Dendritic cell treated with granulocyte-macrophage colony-stimulating factor and Interleukin-4, amounts not matched to agents 40 ng/mL and 50 ng/mL, for 4 days (primary cell): ENCODE measurements around the gene MGAT4A.

Source experiments
- H3K27ac Mint-ChIP-seq: one replicate; pipeline ENCODE4 v1.8.0; 2022; ENCODE audit warnings: mild to moderate bottlenecking, mixed read lengths
- H3K27me3 Mint-ChIP-seq: one replicate; pipeline ENCODE4 v1.8.0; 2022; ENCODE audit warnings: mild to moderate bottlenecking, mixed read lengths
- H3K36me3 Mint-ChIP-seq: one replicate; pipeline ENCODE4 v1.8.0; 2022; ENCODE audit warnings: low read depth, mixed read lengths
- H3K4me1 Mint-ChIP-seq: one replicate; pipeline ENCODE4 v1.8.0; 2022; ENCODE audit warnings: low read depth, mixed read lengths
- H3K4me3 Mint-ChIP-seq: one replicate; pipeline ENCODE4 v1.8.0; 2022; ENCODE audit warnings: mild to moderate bottlenecking, moderate library complexity, mixed read lengths
- H3K9me3 Mint-ChIP-seq: one replicate; pipeline ENCODE4 v1.8.0; 2022; ENCODE audit warnings: mixed read lengths
- intact Hi-C: fragments of 100-400 bp; cut with micrococcal nuclease; formaldehyde crosslinking; loops from one replicate; pipeline ENCODE4 v1.15.0; 2022

MGAT4A gene

DNA sequence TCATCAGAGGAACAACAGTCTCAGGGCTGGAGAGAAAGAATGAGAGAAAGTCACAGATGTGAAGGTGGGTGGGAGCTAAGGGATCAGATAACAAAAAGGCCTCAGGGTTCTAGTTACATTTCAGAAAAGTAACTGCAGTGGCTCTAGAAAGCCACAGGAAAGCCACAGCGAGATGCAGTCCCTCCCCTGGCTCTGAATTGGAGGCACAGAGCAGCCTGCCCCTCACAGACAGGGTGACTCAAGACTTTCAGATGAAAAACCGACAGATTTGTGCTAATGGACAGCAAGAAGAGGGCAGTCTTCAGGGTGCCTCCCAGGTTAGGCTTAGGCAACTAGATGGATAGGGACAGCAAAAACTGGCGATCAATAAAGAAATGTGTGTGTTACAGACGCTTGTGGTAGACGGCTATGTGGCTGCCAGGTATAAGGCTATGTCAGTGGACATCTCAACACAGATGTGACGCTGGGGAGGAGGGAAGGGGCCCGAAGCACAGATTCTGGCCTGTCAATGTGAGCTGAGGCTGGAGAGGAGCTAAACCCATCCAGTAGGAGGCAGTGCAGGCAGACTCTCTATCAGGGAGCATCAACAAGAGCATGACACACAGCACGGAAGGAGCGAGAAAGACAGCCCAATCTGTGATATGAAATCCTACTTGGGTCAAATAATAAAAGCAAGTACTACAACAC is 96.4 kb downstream of the MGAT4A start:
- Mint-ChIP-seq H3K9me3 (no peaks in the 10 kb centered on the region), H3K36me3 (peaks cover 95% of the 10 kb centered on the region), H3K4me3 (no peak overlapping the region), H3K27me3 (no peaks in the 10 kb centered on the region), H3K27ac (no peak overlapping the region), H3K4me1 (no peaks in the 10 kb centered on the region)
- intact Hi-C loops = no loop called here

GRCh38 chr2:98632351-98632750 is 98.6 kb downstream of the MGAT4A start:
- Mint-ChIP-seq H3K4me1 (no peaks in the 10 kb centered on the region), H3K4me3 (no peak overlapping the region), H3K9me3 (no peaks in the 10 kb centered on the region), H3K36me3 (peaks cover 91% of the 10 kb centered on the region), H3K27ac (no peak overlapping the region), H3K27me3 (no peaks in the 10 kb centered on the region)
- intact Hi-C loops = no loop called here

DNA sequence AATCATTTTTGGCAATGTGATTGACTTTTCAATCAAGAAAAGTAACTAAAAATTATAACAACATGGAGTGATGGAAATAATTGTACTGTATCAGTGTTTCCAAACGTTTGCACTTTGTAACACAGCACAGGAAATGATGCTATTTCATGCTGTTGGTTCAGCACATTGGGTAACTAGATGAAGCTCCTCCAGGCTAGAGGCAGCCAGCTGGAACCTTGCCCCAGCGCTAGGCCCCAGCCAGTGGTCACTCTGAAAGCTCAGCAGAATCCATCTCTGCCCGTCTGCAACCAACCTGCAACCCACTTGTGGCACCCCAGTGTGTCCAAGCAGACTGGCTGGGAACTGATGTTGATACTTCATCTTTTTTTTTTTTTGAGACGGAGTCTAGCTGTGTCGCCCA is 107.3 kb downstream of the MGAT4A start:
- H3K4me1 Mint-ChIP-seq = no peaks in the 10 kb centered on the region
- H3K27me3 Mint-ChIP-seq = no peaks in the 10 kb centered on the region
- intact Hi-C loops = no loop called here
- no peaks in the 10 kb centered on the region for H3K9me3 Mint-ChIP-seq
- H3K27ac Mint-ChIP-seq = no peak overlapping the region
- peaks cover 93% of the 10 kb centered on the region for H3K36me3 Mint-ChIP-seq
- no peak overlapping the region for H3K4me3 Mint-ChIP-seq

GRCh38 chr2:98617149-98617548 is 113.8 kb downstream of the MGAT4A start:
- H3K27ac Mint-ChIP-seq = no peak overlapping the region
- H3K4me3 Mint-ChIP-seq = no peak overlapping the region
- H3K27me3 Mint-ChIP-seq = no peaks in the 10 kb centered on the region
- no peaks in the 10 kb centered on the region for H3K9me3 Mint-ChIP-seq
- intact Hi-C loops = no loop called here
- H3K4me1 Mint-ChIP-seq = peaks cover 20% of the 10 kb centered on the region
- H3K36me3 Mint-ChIP-seq = peaks cover 86% of the 10 kb centered on the region

- Mint-ChIP-seq H3K27ac (no peak overlapping the region), H3K4me1 (peaks cover 27% of the 10 kb centered on the region), H3K9me3 (no peaks in the 10 kb centered on the region), H3K27me3 (no peaks in the 10 kb centered on the region), H3K4me3 (no peak overlapping the region), H3K36me3 (peaks cover 86% of the 10 kb centered on the region)
- intact Hi-C loops = no loop called here
These were observed 115.5 kb downstream of the MGAT4A start for GRCh38 chr2:98615481-98615880.

DNA sequence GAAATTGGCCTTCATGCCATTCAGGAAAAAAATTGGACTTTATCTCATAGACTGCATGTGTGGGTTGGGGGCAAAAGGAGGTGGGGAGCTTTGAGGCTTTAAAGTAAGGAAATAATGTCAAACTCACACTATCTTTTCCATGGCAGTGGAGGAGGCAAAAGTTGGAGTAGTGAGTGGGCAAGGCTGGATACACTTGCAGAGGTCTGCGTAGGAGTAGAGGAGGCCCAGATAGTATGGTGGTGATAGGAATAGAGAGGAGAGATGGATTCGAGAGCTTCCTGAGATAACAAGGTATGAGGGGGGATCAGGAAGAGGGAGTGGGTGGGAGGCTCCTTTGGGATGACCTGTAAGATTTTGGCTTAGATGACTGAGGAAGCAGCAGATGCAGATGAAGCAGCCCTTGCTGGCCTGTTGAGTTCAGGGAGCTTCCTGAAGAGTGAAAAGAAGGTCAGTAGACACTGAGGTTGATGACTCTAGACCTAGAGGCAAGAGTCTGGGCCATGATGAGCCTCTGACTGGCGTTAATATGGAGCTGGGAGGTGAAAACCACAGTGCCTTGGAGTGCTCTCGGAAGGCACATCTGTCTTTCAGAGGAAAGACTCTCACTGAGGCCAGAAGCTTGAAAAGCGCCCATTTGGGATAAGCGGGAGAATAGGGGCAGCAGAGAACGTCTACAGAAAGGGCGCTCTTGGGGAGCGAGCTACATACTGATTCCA is 116.8 kb downstream of the MGAT4A start:
- Mint-ChIP-seq H3K4me3 (no peak overlapping the region), H3K4me1 (peaks cover 40% of the 10 kb centered on the region)

GRCh38 chr2:98608962-98609604 is 121.8 kb downstream of the MGAT4A start:
- Mint-ChIP-seq H3K4me3 (peak overlapping the region; percentile 93), H3K4me1 (peaks cover 58% of the 10 kb centered on the region), H3K27ac (peak overlapping the region; percentile 99), H3K36me3 (peaks cover 70% of the 10 kb centered on the region), H3K9me3 (no peaks in the 10 kb centered on the region), H3K27me3 (no peaks in the 10 kb centered on the region)
- intact Hi-C loops = loop anchor here (5.0 kb wide), 2 partner anchors 573 to 947 kb away; partner anchors contain the start of genes ACTR1B, MITD1 and MRPL30

More for the DNA sequence above, 116.8 kb downstream of the MGAT4A start:
- H3K9me3 Mint-ChIP-seq = no peaks in the 10 kb centered on the region
- H3K36me3 Mint-ChIP-seq = peaks cover 88% of the 10 kb centered on the region
- intact Hi-C loops = no loop called here
- no peaks in the 10 kb centered on the region for H3K27me3 Mint-ChIP-seq
- H3K27ac Mint-ChIP-seq = peak overlapping the region; percentile 28

DNA sequence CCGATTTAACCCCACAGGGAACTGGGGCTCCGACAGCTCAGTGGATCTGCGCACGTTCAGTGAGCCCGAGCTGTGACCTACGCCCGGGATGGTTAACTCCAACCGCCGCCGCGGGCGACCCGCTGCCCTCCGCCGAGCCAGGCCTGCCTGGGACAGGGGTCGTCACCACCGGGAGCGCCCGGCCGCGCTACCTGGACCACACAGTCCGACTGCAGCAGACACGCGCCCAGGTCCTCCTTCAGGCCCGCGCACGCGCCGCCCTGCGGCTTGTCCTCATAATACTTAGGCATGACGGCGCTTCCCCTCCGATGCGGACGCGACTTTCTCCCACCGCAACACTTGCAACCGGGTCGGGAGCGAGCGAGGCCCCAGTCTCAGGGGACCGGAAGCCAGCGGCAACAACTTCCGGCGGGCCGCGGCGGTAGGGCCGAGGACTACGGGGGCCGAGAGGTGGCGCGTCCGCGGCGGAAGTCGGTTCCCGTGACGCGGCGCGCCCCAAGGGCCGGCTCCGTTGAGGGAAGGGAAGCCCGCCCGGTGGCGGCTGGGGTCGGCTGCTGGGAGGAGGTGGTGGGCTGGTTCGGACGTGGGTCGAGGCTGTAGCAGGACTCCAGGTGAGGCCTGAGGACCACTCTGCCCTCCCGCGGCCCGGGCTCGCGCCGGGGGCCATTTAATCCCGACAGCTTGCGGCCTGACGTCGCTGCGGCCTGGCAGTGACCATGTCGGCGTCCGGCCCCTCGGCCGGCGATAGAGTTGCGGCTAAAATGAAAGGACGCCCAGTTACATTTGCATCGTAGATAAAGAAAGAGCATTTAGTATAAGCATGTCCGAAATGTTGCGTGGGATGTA is 122.6 kb downstream of the MGAT4A start, which contains the start of the genes COA5 and UNC50:
Gene COA5, minus strand, starts transcription at position 397 of the 846 bp plus-strand sequence. Its CDS starts 107 bp downstream, at position 290.
Gene UNC50, plus strand, starts transcription at position 474 of the 846 bp plus-strand sequence. CDS start 1,171 bp downstream, outside the sequence.
- H3K9me3 Mint-ChIP-seq = no peaks in the 10 kb centered on the region
- peaks cover 70% of the 10 kb centered on the region for H3K36me3 Mint-ChIP-seq
- peak within 1 kb of the TSS; percentile 99 for H3K27ac Mint-ChIP-seq
- H3K4me3 Mint-ChIP-seq = peak within 1 kb of the TSS; percentile 93
- intact Hi-C loops = loop anchor here (5.0 kb wide), 2 partner anchors 574 to 946 kb away; partner anchors contain the start of genes ACTR1B, MITD1 and MRPL30
- peaks cover 51% of the 10 kb centered on the region for H3K4me1 Mint-ChIP-seq
- H3K27me3 Mint-ChIP-seq = no peaks in the 10 kb centered on the region

- no peaks in the 10 kb centered on the region for H3K9me3 Mint-ChIP-seq
- peaks cover 49% of the 10 kb centered on the region for H3K4me1 Mint-ChIP-seq
- H3K4me3 Mint-ChIP-seq = peak overlapping the region; percentile 93
- intact Hi-C loops = loop anchor here (5.0 kb wide), 2 partner anchors 575 to 945 kb away; partner anchors contain the start of genes ACTR1B, MITD1 and MRPL30
- peaks cover 70% of the 10 kb centered on the region for H3K36me3 Mint-ChIP-seq
- H3K27ac Mint-ChIP-seq = peak overlapping the region; percentile 99
- H3K27me3 Mint-ChIP-seq = no peaks in the 10 kb centered on the region
These were observed 123.2 kb downstream of the MGAT4A start for GRCh38 chr2:98607741-98608115.

GRCh38 chr2:98607104-98607503 is 123.8 kb downstream of the MGAT4A start:
- intact Hi-C loops = loop anchor here (5.0 kb wide), 2 partner anchors 575 to 945 kb away; partner anchors contain the start of genes ACTR1B, MITD1 and MRPL30
- Mint-ChIP-seq H3K27me3 (no peaks in the 10 kb centered on the region), H3K4me1 (peaks cover 49% of the 10 kb centered on the region), H3K36me3 (peaks cover 70% of the 10 kb centered on the region), H3K27ac (peak overlapping the region; percentile 99), H3K9me3 (no peaks in the 10 kb centered on the region), H3K4me3 (peak overlapping the region; percentile 93)

GRCh38 chr2:98606431-98606830 is 124.5 kb downstream of the MGAT4A start:
- H3K27ac Mint-ChIP-seq = no peak overlapping the region
- intact Hi-C loops = loop anchor here (5.0 kb wide), 2 partner anchors 576 to 944 kb away; partner anchors contain the start of genes ACTR1B, MITD1 and MRPL30
- H3K4me1 Mint-ChIP-seq = peaks cover 44% of the 10 kb centered on the region
- peaks cover 70% of the 10 kb centered on the region for H3K36me3 Mint-ChIP-seq
- H3K27me3 Mint-ChIP-seq = no peaks in the 10 kb centered on the region
- no peaks in the 10 kb centered on the region for H3K9me3 Mint-ChIP-seq
- H3K4me3 Mint-ChIP-seq = no peak overlapping the region

- intact Hi-C loops = loop anchor here (5.0 kb wide), 2 partner anchors 577 to 943 kb away; partner anchors contain the start of genes ACTR1B, MITD1 and MRPL30
- Mint-ChIP-seq H3K9me3 (no peaks in the 10 kb centered on the region), H3K36me3 (peaks cover 68% of the 10 kb centered on the region), H3K4me1 (peaks cover 38% of the 10 kb centered on the region), H3K27me3 (no peaks in the 10 kb centered on the region), H3K27ac (peak overlapping the region; percentile 58), H3K4me3 (no peak overlapping the region)
These were observed 125.9 kb downstream of the MGAT4A start for GRCh38 chr2:98605076-98605475.

DNA sequence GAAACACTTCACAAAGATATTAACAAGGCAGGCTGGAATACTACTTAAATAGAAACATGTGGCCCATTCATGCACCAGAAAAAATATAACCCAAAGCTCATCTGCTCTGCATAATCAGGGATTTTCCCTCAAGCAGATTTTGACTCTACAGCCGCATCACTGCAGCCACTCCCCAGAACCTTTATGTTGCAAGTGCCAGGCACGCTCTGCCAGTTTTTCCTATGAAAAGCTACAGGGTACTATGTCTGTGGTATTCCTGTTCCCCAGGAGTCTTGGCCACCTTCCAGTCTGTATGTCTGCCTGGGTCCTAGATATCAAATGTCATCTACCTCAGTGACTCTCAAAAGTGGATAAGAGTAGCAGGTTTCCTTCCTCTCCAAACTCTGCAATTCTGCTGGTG is 126.4 kb downstream of the MGAT4A start:
- peaks cover 33% of the 10 kb centered on the region for H3K4me1 Mint-ChIP-seq
- no peaks in the 10 kb centered on the region for H3K9me3 Mint-ChIP-seq
- no peak overlapping the region for H3K27ac Mint-ChIP-seq
- peaks cover 68% of the 10 kb centered on the region for H3K36me3 Mint-ChIP-seq
- no peak overlapping the region for H3K4me3 Mint-ChIP-seq
- intact Hi-C loops = loop anchor here (5.0 kb wide), 1 partner anchor 192 kb away; no protein-coding TSS in a partner anchor
- no peaks in the 10 kb centered on the region for H3K27me3 Mint-ChIP-seq
